Nephron (organoid): Measurements from ENCODE around the gene SLC39A13.
A peak's percentile ranks its signal among the peaks of the same experiment; 100 is the strongest.

Experiments
- H3K27ac Mint-ChIP-seq, 3 experiments: 2 replicates each; pipeline ENCODE4 v1.8.0; 2020; ENCODE audit warnings: mixed read lengths in 3 of 3, mild to moderate bottlenecking in 2 of 3, moderate library complexity in 1 of 3
- H3K27me3 Mint-ChIP-seq: 2 replicates; pipeline ENCODE4 v1.8.0; 2021; ENCODE audit warnings: low read depth, mild to moderate bottlenecking, moderate library complexity, mixed read lengths
- H3K36me3 Mint-ChIP-seq: 2 replicates; pipeline ENCODE4 v1.8.0; 2020; ENCODE audit warnings: low read depth, mixed read lengths
- H3K4me1 Mint-ChIP-seq: 2 replicates; pipeline ENCODE4 v1.8.0; 2020; ENCODE audit warnings: mixed read lengths
- H3K4me3 Mint-ChIP-seq, 3 experiments: 2 replicates each; pipeline ENCODE4 v1.8.0; 2020; ENCODE audit warnings: mild to moderate bottlenecking in 3 of 3, mixed read lengths in 3 of 3, moderate library complexity in 2 of 3
- H3K9me3 Mint-ChIP-seq: 2 replicates; pipeline ENCODE4 v1.8.0; 2020; ENCODE audit warnings: mixed read lengths
- TF ChIP-seq, protein P1 (sequence below), 3 experiments: fragments of 200-600 bp; sonication (generic); IDR thresholded peaks; one replicate each; pipeline ENCODE4 v1.5.0; 2021; ENCODE audit warnings: antibody characterized with exemption in 3 of 3; ENCODE audit not compliant: unreplicated experiment in 3 of 3

SLC39A13 gene

DNA sequence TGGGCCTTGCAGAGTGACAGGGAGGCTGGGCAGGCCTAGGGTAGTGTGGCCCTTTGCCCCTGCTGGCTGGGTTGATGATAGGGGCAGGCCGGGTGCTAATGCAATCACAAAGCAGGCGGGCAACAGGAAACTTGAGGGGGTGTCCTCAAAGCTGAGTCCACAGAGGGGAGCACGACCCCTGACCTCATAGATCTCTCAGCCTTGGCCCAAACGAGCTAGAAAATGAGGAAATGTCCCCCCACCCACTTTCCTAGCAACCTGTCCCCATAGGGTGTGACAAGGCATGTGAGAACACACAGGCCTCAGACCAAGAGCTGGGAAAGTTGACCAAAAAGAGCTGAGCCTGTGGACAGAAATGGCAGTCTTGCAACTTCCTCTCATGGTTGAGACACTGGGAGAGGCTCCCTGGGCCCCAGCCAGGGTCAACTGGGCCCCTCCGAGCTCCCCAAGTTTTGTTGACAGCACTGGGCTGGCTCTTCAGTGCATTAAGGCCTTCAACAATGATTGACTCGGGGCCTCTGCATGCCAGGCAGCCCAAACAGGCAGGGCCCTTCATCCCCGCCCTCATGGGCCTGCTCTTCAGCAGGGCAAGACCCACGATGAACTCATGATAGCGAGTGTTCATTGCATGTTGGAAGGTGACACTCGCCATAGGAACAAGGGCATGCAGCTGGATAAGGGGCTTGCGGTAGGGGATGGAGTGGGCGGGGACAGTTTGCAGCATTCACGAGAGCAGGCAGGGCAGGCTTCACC, 20.3 kb upstream of the SLC39A13 start:
- Mint-ChIP-seq H3K9me3 (no peaks in the 10 kb centered on the region), H3K4me3 (no peak overlapping the region), H3K4me1 (no peaks in the 10 kb centered on the region), H3K27me3 (no peaks in the 10 kb centered on the region), H3K27ac (no peak overlapping the region), H3K36me3 (no peaks in the 10 kb centered on the region)
- TF ChIP-seq, protein P1, sequence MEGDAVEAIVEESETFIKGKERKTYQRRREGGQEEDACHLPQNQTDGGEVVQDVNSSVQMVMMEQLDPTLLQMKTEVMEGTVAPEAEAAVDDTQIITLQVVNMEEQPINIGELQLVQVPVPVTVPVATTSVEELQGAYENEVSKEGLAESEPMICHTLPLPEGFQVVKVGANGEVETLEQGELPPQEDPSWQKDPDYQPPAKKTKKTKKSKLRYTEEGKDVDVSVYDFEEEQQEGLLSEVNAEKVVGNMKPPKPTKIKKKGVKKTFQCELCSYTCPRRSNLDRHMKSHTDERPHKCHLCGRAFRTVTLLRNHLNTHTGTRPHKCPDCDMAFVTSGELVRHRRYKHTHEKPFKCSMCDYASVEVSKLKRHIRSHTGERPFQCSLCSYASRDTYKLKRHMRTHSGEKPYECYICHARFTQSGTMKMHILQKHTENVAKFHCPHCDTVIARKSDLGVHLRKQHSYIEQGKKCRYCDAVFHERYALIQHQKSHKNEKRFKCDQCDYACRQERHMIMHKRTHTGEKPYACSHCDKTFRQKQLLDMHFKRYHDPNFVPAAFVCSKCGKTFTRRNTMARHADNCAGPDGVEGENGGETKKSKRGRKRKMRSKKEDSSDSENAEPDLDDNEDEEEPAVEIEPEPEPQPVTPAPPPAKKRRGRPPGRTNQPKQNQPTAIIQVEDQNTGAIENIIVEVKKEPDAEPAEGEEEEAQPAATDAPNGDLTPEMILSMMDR (IDR thresholded peaks at IDR 0.05; ENCODE audit: unreplicated experiment in 3 of 3), result no peak

DNA sequence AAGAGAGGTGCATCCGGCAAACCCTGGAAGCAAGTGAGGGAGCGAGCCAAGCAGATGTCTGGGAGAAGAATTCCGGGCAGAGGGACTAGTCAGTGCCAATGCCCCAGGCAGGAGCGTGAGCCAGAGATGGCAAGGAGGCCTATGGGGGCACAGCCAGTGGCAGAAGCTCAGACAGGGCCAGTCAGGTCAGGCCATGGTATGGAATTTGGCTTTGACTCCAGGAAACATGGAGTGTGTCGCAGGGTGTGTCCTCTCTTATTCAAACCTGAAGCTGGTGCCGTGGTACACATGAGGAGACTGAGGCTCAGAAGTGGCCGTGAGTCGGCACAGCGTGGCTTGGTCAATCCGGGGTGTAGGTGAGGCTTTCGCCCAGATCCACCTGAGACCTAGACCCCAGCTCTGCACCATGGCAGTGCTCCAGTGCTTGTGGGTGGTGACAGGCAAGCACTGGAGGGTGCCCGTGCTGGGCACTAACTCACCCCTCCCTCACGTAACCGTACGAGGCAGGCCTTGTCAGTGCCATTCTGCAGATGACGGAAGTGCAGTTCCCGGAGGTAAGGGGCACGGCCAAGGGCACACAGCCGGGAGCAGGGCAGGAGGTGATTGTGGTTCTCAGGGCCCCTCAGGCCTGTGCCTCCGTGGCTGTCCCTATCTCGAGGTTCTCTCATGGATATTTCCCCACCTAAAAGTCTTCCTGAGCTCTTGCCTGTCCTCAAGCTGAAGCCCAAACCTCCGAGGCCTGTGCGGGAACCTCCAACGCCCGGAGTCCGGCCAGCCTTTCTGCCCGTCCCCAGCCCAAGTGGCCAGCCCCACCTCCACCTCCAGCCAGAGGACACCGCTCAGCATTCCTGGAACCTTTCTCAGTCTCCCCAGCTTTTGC, 19.5 kb upstream of the SLC39A13 start:
- TF ChIP-seq, protein P1 (IDR thresholded peaks at IDR 0.05; ENCODE audit: unreplicated experiment in 3 of 3), result no peak
- Mint-ChIP-seq H3K4me1 (peaks cover 6% of the 10 kb centered on the region), H3K27ac (no peak overlapping the region), H3K27me3 (no peaks in the 10 kb centered on the region), H3K36me3 (no peaks in the 10 kb centered on the region), H3K9me3 (no peaks in the 10 kb centered on the region), H3K4me3 (no peak overlapping the region)

DNA sequence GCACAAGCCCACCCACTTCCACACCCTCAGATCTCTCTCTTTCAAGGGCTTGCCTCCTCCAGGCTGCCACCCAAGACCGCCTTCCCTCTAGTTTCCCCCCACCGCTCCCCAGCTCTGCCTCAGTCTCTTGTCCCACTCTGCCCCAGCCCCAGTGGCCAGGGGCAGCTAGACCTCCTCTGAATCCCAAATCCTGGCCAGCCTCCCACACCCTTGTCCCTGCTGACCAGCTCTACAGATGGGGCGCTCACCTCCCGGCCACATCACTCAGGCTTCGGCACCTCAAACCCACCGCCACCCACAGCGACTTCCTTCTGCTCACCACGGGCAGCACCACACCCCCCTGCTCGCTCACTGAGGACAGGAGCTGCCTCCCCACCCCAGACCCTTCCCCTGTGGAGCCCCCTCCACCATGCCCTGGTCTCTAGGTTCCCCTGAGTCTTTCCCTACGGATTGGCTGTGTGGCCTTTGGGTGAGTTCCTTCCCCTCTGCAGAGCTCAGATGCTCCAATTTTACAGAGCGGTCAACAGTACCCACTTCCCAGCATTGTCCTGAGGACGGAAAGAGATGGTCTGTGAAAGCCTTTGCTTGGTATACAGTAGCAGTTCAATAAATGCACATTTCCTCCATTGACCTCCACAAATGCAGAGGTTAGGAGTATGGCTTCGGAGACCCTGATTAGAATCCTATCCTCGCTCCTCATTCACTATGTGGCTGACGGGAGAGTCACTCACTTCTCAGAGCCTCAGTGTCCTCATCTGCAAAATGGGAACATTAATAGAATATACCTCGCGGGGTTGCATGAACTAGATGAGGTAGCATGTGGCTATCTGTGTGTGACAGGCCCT, 18.6 kb upstream of the SLC39A13 start:
- no peak overlapping the region for H3K27ac Mint-ChIP-seq
- TF ChIP-seq, protein P1 (IDR thresholded peaks at IDR 0.05; ENCODE audit: unreplicated experiment in 3 of 3), result no peak
- no peaks in the 10 kb centered on the region for H3K27me3 Mint-ChIP-seq
- peaks cover 6% of the 10 kb centered on the region for H3K4me1 Mint-ChIP-seq
- no peaks in the 10 kb centered on the region for H3K9me3 Mint-ChIP-seq
- H3K4me3 Mint-ChIP-seq, result no peak overlapping the region
- no peaks in the 10 kb centered on the region for H3K36me3 Mint-ChIP-seq

DNA sequence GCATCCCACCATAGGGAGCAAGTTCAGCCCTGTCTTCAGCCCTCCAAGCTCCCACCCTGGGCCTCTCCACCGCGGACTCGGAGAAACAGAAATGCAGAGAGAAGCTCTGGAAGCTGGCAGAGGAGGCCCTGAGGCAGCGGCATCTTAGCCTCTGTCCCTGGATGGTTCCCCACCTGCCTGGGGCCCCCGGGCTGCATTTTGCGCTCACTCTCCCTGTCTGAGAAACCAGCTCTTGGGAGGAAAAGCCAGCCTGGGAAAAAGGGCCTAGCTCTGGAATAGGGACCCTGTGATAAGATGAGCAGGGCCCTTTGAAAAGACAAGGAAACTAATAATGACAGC, 18.0 kb upstream of the SLC39A13 start:
- H3K36me3 Mint-ChIP-seq, result no peaks in the 10 kb centered on the region
- peak overlapping the region in 1 of 3 experiments; percentile 42 for H3K27ac Mint-ChIP-seq
- no peaks in the 10 kb centered on the region for H3K27me3 Mint-ChIP-seq
- no peaks in the 10 kb centered on the region for H3K9me3 Mint-ChIP-seq
- peaks cover 6% of the 10 kb centered on the region for H3K4me1 Mint-ChIP-seq
- no peak overlapping the region for H3K4me3 Mint-ChIP-seq
- TF ChIP-seq, protein P1 (IDR thresholded peaks at IDR 0.05; ENCODE audit: unreplicated experiment in 3 of 3), result no peak

DNA sequence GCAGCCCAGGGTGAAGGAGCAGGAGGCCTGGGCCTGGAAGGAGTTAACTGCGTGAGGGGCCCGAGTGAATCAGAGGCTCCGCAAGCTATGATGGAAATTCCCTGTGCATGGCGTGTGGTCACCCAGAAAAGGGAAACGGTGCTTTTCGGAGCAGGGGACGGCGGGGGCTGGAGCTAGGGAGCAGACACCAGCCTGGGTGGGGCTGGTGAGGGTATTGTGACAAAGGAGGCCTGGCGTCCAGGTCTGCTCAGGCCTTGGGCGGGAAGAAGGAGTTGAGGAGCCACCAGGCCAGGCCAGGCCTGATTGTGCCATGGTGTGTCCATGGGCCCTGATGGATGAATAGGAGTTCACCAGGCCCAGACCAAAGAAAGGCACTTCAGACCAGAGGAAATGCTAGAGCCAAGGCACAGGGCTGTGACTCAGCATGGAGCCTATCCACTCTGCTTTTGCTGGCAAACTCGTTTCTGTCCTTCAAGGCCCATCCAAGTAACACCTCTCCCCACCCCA, 17.3 kb upstream of the SLC39A13 start:
- H3K27me3 Mint-ChIP-seq, result no peaks in the 10 kb centered on the region
- no peaks in the 10 kb centered on the region for H3K9me3 Mint-ChIP-seq
- no peaks in the 10 kb centered on the region for H3K36me3 Mint-ChIP-seq
- H3K27ac Mint-ChIP-seq, result peak overlapping the region in 2 of 3 experiments; percentile 42 to 74
- peaks cover 6% of the 10 kb centered on the region for H3K4me1 Mint-ChIP-seq
- no peak overlapping the region for H3K4me3 Mint-ChIP-seq
- TF ChIP-seq, protein P1 (IDR thresholded peaks at IDR 0.05; ENCODE audit: unreplicated experiment in 3 of 3), result no peak
